B cell (primary cell): ENCODE results near the gene ZDHHC17.

Source experiments
- EZH2 ChIP-seq: IDR thresholded peaks from 2 replicates; pipeline ENCODE4 v1.6.1; 2012; ENCODE audit warnings: borderline replicate concordance, low read depth, mild to moderate bottlenecking, moderate library complexity, low read length; ENCODE audit not compliant: insufficient read depth, poor library complexity, severe bottlenecking
- TF ChIP-seq, protein P1 (sequence below): fragments of 200-600 bp; IDR thresholded peaks from one replicate; pipeline ENCODE4 v1.8.0; 2022; ENCODE audit warnings: antibody characterized with exemption, mild to moderate bottlenecking

DNA sequence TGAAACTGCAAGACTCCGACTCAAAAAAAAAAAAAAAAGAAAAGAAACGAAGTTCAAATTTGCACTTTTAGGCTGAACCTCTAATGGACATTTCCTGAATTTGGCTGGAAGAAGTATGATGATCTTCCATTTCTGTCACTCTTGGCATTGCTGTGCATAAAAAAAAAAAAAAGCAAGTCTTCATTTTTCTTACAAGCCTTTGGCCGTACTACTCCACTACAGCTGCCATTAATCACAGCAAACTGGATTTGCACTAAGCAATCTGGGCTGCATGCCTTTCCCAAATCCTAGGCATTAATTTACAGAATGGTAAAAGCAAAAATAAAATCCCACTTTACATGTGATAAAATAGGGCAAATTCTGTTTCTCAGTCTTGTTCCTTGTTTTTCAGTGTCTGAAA lies 107.8 kb downstream of the ZDHHC17 start:
- TF ChIP-seq EZH2: no peak
- TF ChIP-seq, protein P1, sequence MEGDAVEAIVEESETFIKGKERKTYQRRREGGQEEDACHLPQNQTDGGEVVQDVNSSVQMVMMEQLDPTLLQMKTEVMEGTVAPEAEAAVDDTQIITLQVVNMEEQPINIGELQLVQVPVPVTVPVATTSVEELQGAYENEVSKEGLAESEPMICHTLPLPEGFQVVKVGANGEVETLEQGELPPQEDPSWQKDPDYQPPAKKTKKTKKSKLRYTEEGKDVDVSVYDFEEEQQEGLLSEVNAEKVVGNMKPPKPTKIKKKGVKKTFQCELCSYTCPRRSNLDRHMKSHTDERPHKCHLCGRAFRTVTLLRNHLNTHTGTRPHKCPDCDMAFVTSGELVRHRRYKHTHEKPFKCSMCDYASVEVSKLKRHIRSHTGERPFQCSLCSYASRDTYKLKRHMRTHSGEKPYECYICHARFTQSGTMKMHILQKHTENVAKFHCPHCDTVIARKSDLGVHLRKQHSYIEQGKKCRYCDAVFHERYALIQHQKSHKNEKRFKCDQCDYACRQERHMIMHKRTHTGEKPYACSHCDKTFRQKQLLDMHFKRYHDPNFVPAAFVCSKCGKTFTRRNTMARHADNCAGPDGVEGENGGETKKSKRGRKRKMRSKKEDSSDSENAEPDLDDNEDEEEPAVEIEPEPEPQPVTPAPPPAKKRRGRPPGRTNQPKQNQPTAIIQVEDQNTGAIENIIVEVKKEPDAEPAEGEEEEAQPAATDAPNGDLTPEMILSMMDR: no peak
